ENCODE results near the gene ERICH2. TPM values are rescaled to one million over a fixed set of nuclear protein-coding genes. Genes with fewer than 3 reads are reported as not detected.

Gene ERICH2, protein sequence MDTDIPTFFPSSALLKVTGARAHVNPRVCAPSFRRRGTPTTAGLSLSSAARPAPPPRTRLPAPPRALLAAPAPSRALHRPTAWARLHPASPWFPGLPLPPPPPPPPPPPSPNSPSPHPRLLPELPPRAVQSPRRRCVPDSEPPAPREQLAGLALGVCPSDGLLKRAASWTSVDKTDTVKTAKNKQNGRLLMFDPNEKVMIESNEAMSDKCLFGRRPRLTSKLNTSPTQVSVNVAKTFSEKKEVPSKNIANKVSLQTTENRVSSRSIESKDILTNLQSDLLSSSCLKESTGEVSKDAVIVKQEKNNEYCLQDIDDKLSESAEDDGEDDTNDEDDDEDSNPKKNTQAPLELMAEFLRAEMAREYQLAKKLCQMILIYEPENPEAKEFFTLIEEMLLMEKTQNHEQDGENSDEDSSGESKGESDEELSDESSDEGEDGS
- 4.9 TPM for polyA plus RNA-seq (2013, experiment 1 of 2)
- 4.9 TPM for polyA plus RNA-seq (2013, experiment 2 of 2)

DNA sequence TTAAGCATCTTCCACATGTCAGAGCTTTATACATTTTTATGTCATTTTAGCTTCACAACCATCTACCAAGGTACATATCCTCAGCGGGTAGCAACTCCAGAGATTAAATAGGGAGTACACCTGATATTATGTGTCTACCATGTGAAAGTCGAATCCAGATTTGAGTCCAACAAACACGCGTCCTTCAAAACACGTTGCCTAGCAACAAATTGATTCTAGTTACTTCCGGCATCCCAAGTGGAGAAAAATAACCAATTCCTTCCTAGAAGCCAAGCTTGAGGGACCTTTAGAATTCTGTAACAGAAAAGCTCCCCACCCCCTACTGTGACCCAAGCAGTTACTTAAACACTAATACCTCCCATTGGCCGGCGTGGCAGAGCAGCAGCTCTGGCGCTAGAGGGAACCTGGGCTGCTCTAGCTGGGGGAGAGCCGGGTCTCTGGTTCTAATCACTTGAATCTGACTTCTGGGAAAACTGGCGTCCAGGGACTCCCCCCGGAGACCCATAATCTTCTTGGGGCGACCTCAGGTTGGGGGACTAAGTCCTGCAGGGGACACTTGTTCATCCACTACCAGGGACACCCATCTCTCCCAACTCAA is at the start of gene ERICH2:
ERICH2 (plus strand) TSS at position 371 of the 598 bp plus-strand sequence. CDS start 304 bp downstream, outside the sequence.
- Histone ChIP-seq H2BK15ac (replicated peaks; ENCODE audit: low read depth) (peak within 1 kb of the TSS; percentile 74), H2AK5ac (ENCODE audit: low read length) (no peak within 1 kb of the TSS), H4K5ac (ENCODE audit: low read length) (no peak within 1 kb of the TSS), H3K23ac (ENCODE audit: low read length) (no peak within 1 kb of the TSS), H3K79me2 (ENCODE audit: control insufficient read depth, insufficient read depth, low read length) (peaks cover 1% of the 10 kb centered on the region), H3K9ac (ENCODE audit: low read length) (peak within 1 kb of the TSS; percentile 96), H4K8ac (ENCODE audit: low read depth, low read length) (no peak within 1 kb of the TSS), H3K18ac (ENCODE audit: low read length) (peak within 1 kb of the TSS; percentile 99), H3K4me2 (ENCODE audit: low read length) (peak within 1 kb of the TSS; percentile 92), H3K79me1 (ENCODE audit: low read length) (no peaks in the 10 kb centered on the region), H3K4me3 (ENCODE audit: low read length) (peak within 1 kb of the TSS; percentile 65), H2BK120ac (ENCODE audit: low read depth, low read length) (peak within 1 kb of the TSS; percentile 88), H3K56ac (ENCODE audit: low read length) (peak within 1 kb of the TSS; percentile 98), H3K27me3 (ENCODE audit: insufficient read depth, low read length, poor library complexity) (no peaks in the 10 kb centered on the region), H3K36me3 (ENCODE audit: control insufficient read depth, insufficient read depth, low read length) (no peaks in the 10 kb centered on the region), H3K4ac (ENCODE audit: low read depth, low read length) (peak within 1 kb of the TSS; percentile 99), H3K4me1 (ENCODE audit: control insufficient read depth, low read depth, low read length) (peaks cover 5% of the 10 kb centered on the region), H2BK5ac (ENCODE audit: low read length) (peak within 1 kb of the TSS; percentile 95), H3K27ac (ENCODE audit: low read depth, low read length) (peak within 1 kb of the TSS; percentile 99)
- DNase-seq: peak; percentile 95
- no CpG with 5 or more reads among the region's 13 CpGs for WGBS (ENCODE audit: extremely low coverage, insufficient coverage, low lambda C conversion rate)

DNA sequence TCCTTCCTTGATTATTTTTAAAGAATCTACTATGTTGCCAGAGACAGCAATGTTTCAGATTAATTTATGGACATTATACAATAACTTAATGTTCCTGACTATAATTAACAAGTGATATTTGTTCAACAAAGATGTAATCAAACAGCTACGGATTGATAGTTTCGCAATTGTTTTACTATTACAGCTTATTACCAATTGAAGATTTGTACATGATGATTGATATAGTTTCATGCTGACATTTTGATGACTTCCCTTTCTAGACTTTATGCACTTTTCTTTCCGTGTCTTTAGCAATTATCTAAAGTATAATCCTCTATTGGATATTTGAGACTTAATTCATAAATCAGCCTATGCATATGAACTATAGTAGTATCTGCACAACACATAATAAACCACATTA is 48.5 kb upstream of the ERICH2 start:
- no peaks in the 10 kb centered on the region for H3K79me1 ChIP-seq (ENCODE audit: low read length)
- H3K79me2 ChIP-seq (ENCODE audit: control insufficient read depth, insufficient read depth, low read length): peaks cover 18% of the 10 kb centered on the region
- H3K27ac ChIP-seq (ENCODE audit: low read depth, low read length): no peak overlapping the region
- no peak overlapping the region for H4K8ac ChIP-seq (ENCODE audit: low read depth, low read length)
- H3K9ac ChIP-seq (ENCODE audit: low read length): no peak overlapping the region
- H3K4me1 ChIP-seq (ENCODE audit: control insufficient read depth, low read depth, low read length): no peaks in the 10 kb centered on the region
- H3K4ac ChIP-seq (ENCODE audit: low read depth, low read length): no peak overlapping the region
- DNase-seq: no peak
- no peak overlapping the region for H2BK120ac ChIP-seq (ENCODE audit: low read depth, low read length)
- H2AK5ac ChIP-seq (ENCODE audit: low read length): no peak overlapping the region
- WGBS (ENCODE audit: extremely low coverage, insufficient coverage, low lambda C conversion rate): no CpG with 5 or more reads among the region's 3 CpGs
- H3K36me3 ChIP-seq (ENCODE audit: control insufficient read depth, insufficient read depth, low read length): no peaks in the 10 kb centered on the region
- no peak overlapping the region for H3K4me2 ChIP-seq (ENCODE audit: low read length)
- H3K18ac ChIP-seq (ENCODE audit: low read length): no peak overlapping the region
- H3K27me3 ChIP-seq (ENCODE audit: insufficient read depth, low read length, poor library complexity): no peaks in the 10 kb centered on the region
- no peak overlapping the region for H4K5ac ChIP-seq (ENCODE audit: low read length)
- no peak overlapping the region for H2BK5ac ChIP-seq (ENCODE audit: low read length)
- no peak overlapping the region for H2BK15ac ChIP-seq (replicated peaks; ENCODE audit: low read depth)
- H3K56ac ChIP-seq (ENCODE audit: low read length): no peak overlapping the region
- H3K23ac ChIP-seq (ENCODE audit: low read length): no peak overlapping the region
- H3K4me3 ChIP-seq (ENCODE audit: low read length): no peak overlapping the region

DNA sequence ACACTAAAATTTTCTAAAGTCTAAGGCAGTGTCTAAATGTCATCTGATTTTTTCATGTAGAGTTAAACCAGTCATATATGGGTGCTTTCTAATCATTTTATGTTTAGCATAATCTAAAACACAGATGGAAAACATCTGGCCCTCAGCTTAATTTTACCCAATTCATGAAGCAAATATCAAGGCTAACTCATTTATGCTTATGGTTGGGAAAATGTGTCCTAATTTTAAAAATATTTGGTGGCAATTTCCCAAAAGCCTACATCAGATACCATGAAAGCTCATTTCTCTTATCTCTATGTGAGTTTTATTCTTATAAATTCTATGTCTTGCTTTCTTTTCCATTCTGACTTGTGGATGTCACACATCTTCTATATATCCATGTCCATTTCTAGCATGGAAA is 47.9 kb upstream of the ERICH2 start:
- H3K4me2 ChIP-seq (ENCODE audit: low read length): no peak overlapping the region
- no peak overlapping the region for H3K9ac ChIP-seq (ENCODE audit: low read length)
- H2BK15ac ChIP-seq (replicated peaks; ENCODE audit: low read depth): no peak overlapping the region
- H3K27me3 ChIP-seq (ENCODE audit: insufficient read depth, low read length, poor library complexity): no peaks in the 10 kb centered on the region
- no peak overlapping the region for H4K8ac ChIP-seq (ENCODE audit: low read depth, low read length)
- no peak overlapping the region for H3K27ac ChIP-seq (ENCODE audit: low read depth, low read length)
- H3K23ac ChIP-seq (ENCODE audit: low read length): no peak overlapping the region
- H4K5ac ChIP-seq (ENCODE audit: low read length): no peak overlapping the region
- no peak overlapping the region for H3K4me3 ChIP-seq (ENCODE audit: low read length)
- no peak overlapping the region for H3K56ac ChIP-seq (ENCODE audit: low read length)
- peaks cover 12% of the 10 kb centered on the region for H3K79me2 ChIP-seq (ENCODE audit: control insufficient read depth, insufficient read depth, low read length)
- H2AK5ac ChIP-seq (ENCODE audit: low read length): no peak overlapping the region
- no peaks in the 10 kb centered on the region for H3K36me3 ChIP-seq (ENCODE audit: control insufficient read depth, insufficient read depth, low read length)
- DNase-seq: no peak
- no peaks in the 10 kb centered on the region for H3K79me1 ChIP-seq (ENCODE audit: low read length)
- H2BK5ac ChIP-seq (ENCODE audit: low read length): no peak overlapping the region
- no peak overlapping the region for H2BK120ac ChIP-seq (ENCODE audit: low read depth, low read length)
- no peak overlapping the region for H3K18ac ChIP-seq (ENCODE audit: low read length)
- H3K4ac ChIP-seq (ENCODE audit: low read depth, low read length): no peak overlapping the region
- no peaks in the 10 kb centered on the region for H3K4me1 ChIP-seq (ENCODE audit: control insufficient read depth, low read depth, low read length)

DNA sequence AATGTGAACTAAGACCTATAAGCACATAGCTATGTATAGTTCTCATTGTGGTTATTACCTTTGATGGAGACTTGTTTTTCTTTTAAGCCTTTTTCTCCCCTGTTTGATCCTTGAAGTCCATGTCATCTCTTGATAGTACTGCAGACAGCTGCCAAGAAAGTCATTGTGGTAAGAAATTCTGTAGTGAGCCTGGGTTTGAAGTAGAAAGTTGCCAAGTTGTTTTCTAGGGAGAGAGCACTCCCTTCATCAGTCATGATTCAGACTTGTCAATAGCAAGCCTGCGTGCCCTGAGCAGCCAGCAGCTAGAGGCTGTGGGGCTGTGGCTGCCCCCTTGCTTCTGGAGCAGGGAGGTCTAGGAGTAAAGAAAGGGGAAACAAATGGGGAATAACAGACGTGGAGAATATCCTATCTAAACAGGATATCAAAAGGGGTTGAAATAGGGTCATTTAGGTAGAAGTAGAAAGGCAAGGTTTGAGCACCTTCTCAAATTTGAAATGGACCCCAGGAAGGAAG is 46.7 kb upstream of the ERICH2 start:
- no peak overlapping the region for H3K56ac ChIP-seq (ENCODE audit: low read length)
- peaks cover under 1% of the 10 kb centered on the region for H3K79me2 ChIP-seq (ENCODE audit: control insufficient read depth, insufficient read depth, low read length)
- no peak overlapping the region for H2AK5ac ChIP-seq (ENCODE audit: low read length)
- WGBS (ENCODE audit: extremely low coverage, insufficient coverage, low lambda C conversion rate): no CpG with 5 or more reads among the region's 2 CpGs
- H4K8ac ChIP-seq (ENCODE audit: low read depth, low read length): no peak overlapping the region
- no peak overlapping the region for H3K18ac ChIP-seq (ENCODE audit: low read length)
- peak; percentile 59 for DNase-seq
- H3K23ac ChIP-seq (ENCODE audit: low read length): no peak overlapping the region
- H3K36me3 ChIP-seq (ENCODE audit: control insufficient read depth, insufficient read depth, low read length): no peaks in the 10 kb centered on the region
- H3K27me3 ChIP-seq (ENCODE audit: insufficient read depth, low read length, poor library complexity): no peaks in the 10 kb centered on the region
- H3K4ac ChIP-seq (ENCODE audit: low read depth, low read length): no peak overlapping the region
- H3K27ac ChIP-seq (ENCODE audit: low read depth, low read length): no peak overlapping the region
- no peak overlapping the region for H4K5ac ChIP-seq (ENCODE audit: low read length)
- H3K4me3 ChIP-seq (ENCODE audit: low read length): no peak overlapping the region
- no peak overlapping the region for H2BK15ac ChIP-seq (replicated peaks; ENCODE audit: low read depth)
- H3K79me1 ChIP-seq (ENCODE audit: low read length): no peaks in the 10 kb centered on the region
- no peak overlapping the region for H3K4me2 ChIP-seq (ENCODE audit: low read length)
- H3K9ac ChIP-seq (ENCODE audit: low read length): no peak overlapping the region
- no peak overlapping the region for H2BK5ac ChIP-seq (ENCODE audit: low read length)
- H3K4me1 ChIP-seq (ENCODE audit: control insufficient read depth, low read depth, low read length): no peaks in the 10 kb centered on the region
- H2BK120ac ChIP-seq (ENCODE audit: low read depth, low read length): no peak overlapping the region

DNA sequence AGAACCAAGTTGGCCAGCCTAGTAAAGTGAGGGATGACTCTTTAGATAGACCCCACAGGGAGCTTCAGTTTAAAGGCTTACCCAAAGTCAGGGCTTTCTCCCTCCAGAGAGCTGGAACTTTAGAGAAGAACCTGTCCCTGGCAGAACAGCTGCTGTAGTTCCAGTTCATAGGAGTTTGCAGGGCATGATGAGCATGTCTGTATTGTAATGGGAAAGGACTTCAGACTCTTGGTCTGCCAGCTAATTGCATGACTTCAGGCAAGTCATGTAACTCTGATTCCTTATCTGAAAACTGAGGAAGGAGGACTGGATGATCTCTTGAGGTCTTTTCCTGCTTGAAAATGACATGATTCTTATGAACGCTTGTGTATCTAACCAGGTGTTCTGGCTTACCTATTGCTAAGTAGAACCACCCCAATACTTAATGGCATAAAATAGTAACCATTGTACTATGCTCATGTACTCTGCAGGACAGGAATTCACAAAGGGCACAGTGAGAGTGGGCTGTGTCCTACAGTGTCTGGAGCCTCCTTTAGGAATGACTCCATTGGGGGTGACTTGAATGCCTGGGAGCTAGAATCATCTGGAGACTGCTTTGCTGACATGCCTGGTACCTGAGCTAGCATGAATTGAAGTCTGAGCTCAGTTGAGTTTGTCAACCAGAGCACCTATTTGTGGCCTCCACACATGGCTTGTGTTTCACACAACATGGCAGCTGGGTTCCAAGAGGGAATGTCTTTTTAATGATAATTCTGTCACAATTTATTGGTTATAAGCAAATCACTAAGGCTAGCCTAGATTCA is 36.2 kb upstream of the ERICH2 start:
- peak; percentile 9 for DNase-seq
- Histone ChIP-seq H3K4me2 (ENCODE audit: low read length) (no peak overlapping the region), H3K79me2 (ENCODE audit: control insufficient read depth, insufficient read depth, low read length) (no peaks in the 10 kb centered on the region), H3K56ac (ENCODE audit: low read length) (no peak overlapping the region), H4K8ac (ENCODE audit: low read depth, low read length) (no peak overlapping the region), H3K27me3 (ENCODE audit: insufficient read depth, low read length, poor library complexity) (no peaks in the 10 kb centered on the region), H3K18ac (ENCODE audit: low read length) (no peak overlapping the region), H3K4me3 (ENCODE audit: low read length) (no peak overlapping the region), H3K23ac (ENCODE audit: low read length) (no peak overlapping the region), H3K4ac (ENCODE audit: low read depth, low read length) (no peak overlapping the region), H2BK120ac (ENCODE audit: low read depth, low read length) (no peak overlapping the region), H4K5ac (ENCODE audit: low read length) (no peak overlapping the region), H3K9ac (ENCODE audit: low read length) (no peak overlapping the region), H3K4me1 (ENCODE audit: control insufficient read depth, low read depth, low read length) (no peaks in the 10 kb centered on the region), H3K36me3 (ENCODE audit: control insufficient read depth, insufficient read depth, low read length) (no peaks in the 10 kb centered on the region), H3K79me1 (ENCODE audit: low read length) (no peaks in the 10 kb centered on the region), H3K27ac (ENCODE audit: low read depth, low read length) (no peak overlapping the region), H2AK5ac (ENCODE audit: low read length) (no peak overlapping the region), H2BK15ac (replicated peaks; ENCODE audit: low read depth) (no peak overlapping the region), H2BK5ac (ENCODE audit: low read length) (no peak overlapping the region)
- no CpG with 5 or more reads among the region's 1 CpG for WGBS (ENCODE audit: extremely low coverage, insufficient coverage, low lambda C conversion rate)
